HepG2 (cell line): ENCODE data around the gene GNG7. TPM values are rescaled to one million over a fixed set of nuclear protein-coding genes. Genes with fewer than 3 reads are reported as not detected.

Source experiments
- ARID5B ChIP-seq: IDR thresholded peaks from 2 replicates; pipeline ENCODE4 v1.4.0; 2020; ENCODE audit warnings: mild to moderate bottlenecking, missing genetic modification reagents
- ARNT ChIP-seq: fragments of 450-650 bp; IDR thresholded peaks from 2 replicates; pipeline ENCODE4 v1.6.1; 2017
- HDAC6 ChIP-seq: fragments of 200-600 bp; sonication (generic); IDR thresholded peaks from 2 replicates; pipeline ENCODE4 v1.7.0; 2017; ENCODE audit warnings: mild to moderate bottlenecking, antibody characterized with exemption, low read length, low read depth
- HOXA9 ChIP-seq: sonication (generic); formaldehyde crosslinking; IDR thresholded peaks from 2 replicates; pipeline ENCODE4 v1.8.1; 2022; ENCODE audit warnings: missing genetic modification reagents, mild to moderate bottlenecking, moderate library complexity, borderline replicate concordance
- MATR3 ChIP-seq: sonication (generic); formaldehyde crosslinking; IDR thresholded peaks from 2 replicates; pipeline ENCODE4 v1.4.0; 2020; ENCODE audit warnings: missing genetic modification reagents
- MBD4 ChIP-seq: IDR thresholded peaks from 2 replicates; pipeline ENCODE4 v1.6.1; 2012; ENCODE audit warnings: low read length, inconsistent platforms, borderline replicate concordance
- RAD21 ChIP-seq: fragments of 450-650 bp; formaldehyde crosslinking; IDR thresholded peaks from 2 replicates; pipeline ENCODE4 v1.5.0; 2020; ENCODE audit warnings: mild to moderate bottlenecking
- RFX3 ChIP-seq: IDR thresholded peaks from 2 replicates; pipeline ENCODE4 v1.6.1; 2016; ENCODE audit warnings: missing biosample characterization, missing genetic modification reagents
- SNAI1 ChIP-seq: sonication (generic); formaldehyde crosslinking; IDR thresholded peaks from 2 replicates; pipeline ENCODE4 v1.5.0; 2020; ENCODE audit warnings: mild to moderate bottlenecking, missing genetic modification reagents, borderline replicate concordance
- SRSF9 ChIP-seq: fragments of 200-400 bp; formaldehyde crosslinking; IDR thresholded peaks from 2 replicates; pipeline ENCODE4 v1.6.1; 2018; ENCODE audit warnings: borderline replicate concordance, mild to moderate bottlenecking, low read depth, low read length; ENCODE audit not compliant: insufficient read depth, poor library complexity, severe bottlenecking
- TIGD3 ChIP-seq: sonication (generic); formaldehyde crosslinking; IDR thresholded peaks from 2 replicates; pipeline ENCODE4 v1.5.1; 2020; ENCODE audit warnings: mild to moderate bottlenecking, missing genetic modification reagents, borderline replicate concordance
- ZBTB10 ChIP-seq: sonication (generic); formaldehyde crosslinking; IDR thresholded peaks from 2 replicates; pipeline ENCODE4 v1.4.0; 2020; ENCODE audit warnings: missing genetic modification reagents, borderline replicate concordance
- ZBTB37 ChIP-seq: sonication (generic); formaldehyde crosslinking; IDR thresholded peaks from 2 replicates; pipeline ENCODE4 v1.4.0; 2020; ENCODE audit warnings: mild to moderate bottlenecking, missing genetic modification reagents
- ZNF547 ChIP-seq: sonication (generic); formaldehyde crosslinking; IDR thresholded peaks from 2 replicates; pipeline ENCODE4 v1.5.1; 2020; ENCODE audit warnings: mild to moderate bottlenecking, missing genetic modification reagents
- ZNF883 ChIP-seq: sonication (generic); formaldehyde crosslinking; IDR thresholded peaks from 2 replicates; pipeline ENCODE4 v1.5.1; 2020; ENCODE audit warnings: mild to moderate bottlenecking, missing genetic modification reagents; ENCODE audit errors: not compliant biosample characterization
- polyA plus RNA-seq, 8 experiments: library from polyadenylated mRNA; depleted of rRNA in 3 of 8; stranded (reverse) in 7 of 8; unstranded in 1 of 8; fragments of >200 nt; fragmentation: Illumina TruSeq in 4 of 8; extraction: Trizol in 4 of 8; gene quantifications; 2 replicates each; pipeline versions ENCODE4 v1.2.1 to v1.2.3, GENCODE V29; 2011 to 2016; ENCODE audit warnings: low read depth in 4 of 8, missing spikeins in 1 of 8, mixed read lengths in 1 of 8; ENCODE audit not compliant: insufficient read depth in 1 of 8
- total RNA-seq, 5 experiments: library from RNA; depleted of rRNA; stranded (reverse); fragments of >200 nt; fragmentation: Illumina TruSeq; extraction: Trizol; gene quantifications; 2 replicates each; pipeline ENCODE4 v1.2.3, GENCODE V29; 2016; ENCODE audit warnings: low read depth in 1 of 5

Gene GNG7
- total and polyA plus RNA-seq, 2 of the 13 experiments (the other 11 are each of a cell fraction or from before 2014, with no cell fraction given): 1.4 to 3.3 TPM

- TF ChIP-seq HDAC6 (no peak), MATR3 (no peak), HOXA9 (CRISPR knock-in tag) (no peak), RAD21 (CRISPR knock-in tag) (peak; percentile 45), MBD4 (no peak), ARID5B (CRISPR knock-in tag) (no peak; the same call in 1 of the 2 replicates), ZNF547 (CRISPR knock-in tag) (no peak), ZBTB10 (CRISPR knock-in tag) (no peak), ARNT (no peak), SNAI1 (CRISPR knock-in tag) (no peak), TIGD3 (CRISPR knock-in tag) (no peak), RFX3 (no peak), SRSF9 (no peak), ZBTB37 (CRISPR knock-in tag) (no peak), ZNF883 (CRISPR knock-in tag) (no peak)
These were observed 155.3 kb downstream of the GNG7 start (continued) for GRCh38 chr19:2547033-2547680.
